Caco-2 (cell line): ENCODE results near the gene CCDC158. TPM values are rescaled to one million over a fixed set of nuclear protein-coding genes. Genes with fewer than 3 reads are reported as not detected.

ENCODE experiments used
- BruUV-seq: library from RNA; stranded (reverse); fragments of 400-500 nt; replicated peaks from 2 replicates; lab custom pipeline; 2021; lab: Mats Ljungman, UMichigan
- CTCF ChIA-PET: fragments of 300-600 bp; sonication (Branson Sonifier 250); formaldehyde crosslinking; loops from one replicate; lab custom pipeline; 2022; ENCODE audit warnings: antibody characterized with exemption; lab: Charles Lee
- POLR2A ChIA-PET: fragments of 300-600 bp; sonication (Branson Sonifier 250); formaldehyde crosslinking; loops from one replicate; lab custom pipeline; 2022; ENCODE audit warnings: antibody characterized with exemption; lab: Charles Lee
- DNase-seq, 2 experiments: peaks; one replicate each; pipeline versions ENCODE4 v3.0.0 to v3.0.0-alpha.2; 2020 to 2022
- H3K27me3 ChIP-seq: replicated peaks from 2 replicates; pipeline ENCODE4 v1.6.0; 2011; ENCODE audit warnings: low read length; ENCODE audit not compliant: control insufficient read depth, insufficient read depth
- H3K36me3 ChIP-seq: 2 replicates; pipeline ENCODE4 v1.5.1; 2011; ENCODE audit warnings: low read length; ENCODE audit not compliant: control insufficient read depth, insufficient read depth
- H3K4me1 ChIP-seq: fragments of 250-450 bp; sonication (Bioruptor Pico); 2 replicates; pipeline ENCODE4 v1.5.1; 2020; ENCODE audit warnings: mild to moderate bottlenecking
- H3K4me3 ChIP-seq: 2 replicates; pipeline ENCODE4 v1.5.1; 2011; ENCODE audit warnings: low read depth, mild to moderate bottlenecking, control low read depth, low read length
- H3K9me3 ChIP-seq: fragments of 250-450 bp; sonication (Bioruptor Pico); 2 replicates; pipeline ENCODE4 v1.5.1; 2020; ENCODE audit warnings: mild to moderate bottlenecking, moderate library complexity
- H3K27ac Mint-ChIP-seq: one replicate; pipeline ENCODE4 v1.8.0; 2022; ENCODE audit warnings: mixed read lengths; ENCODE audit not compliant: unreplicated experiment
- H3K27me3 Mint-ChIP-seq: one replicate; pipeline ENCODE4 v1.8.0; 2022; ENCODE audit warnings: mixed read lengths; ENCODE audit not compliant: insufficient read depth, unreplicated experiment
- H3K36me3 Mint-ChIP-seq: one replicate; pipeline ENCODE4 v1.8.0; 2022; ENCODE audit warnings: mild to moderate bottlenecking, mixed read lengths; ENCODE audit not compliant: insufficient read depth, unreplicated experiment
- H3K4me1 Mint-ChIP-seq: one replicate; pipeline ENCODE4 v1.8.0; 2022; ENCODE audit warnings: low read depth, mixed read lengths; ENCODE audit not compliant: unreplicated experiment
- H3K4me3 Mint-ChIP-seq: one replicate; pipeline ENCODE4 v1.8.0; 2022; ENCODE audit warnings: mild to moderate bottlenecking, moderate library complexity, mixed read lengths; ENCODE audit not compliant: unreplicated experiment
- H3K9me3 Mint-ChIP-seq: one replicate; pipeline ENCODE4 v1.8.0; 2022; ENCODE audit warnings: mixed read lengths; ENCODE audit not compliant: unreplicated experiment
- CTCF ChIP-seq, 2 experiments: fragments of 200-600 bp in 1 of 2; IDR thresholded peaks; 1 replicate in 1 of 2; 2 replicates in 1 of 2; pipeline versions ENCODE4 v1.5.1 to v1.8.0; 2011 to 2022; ENCODE audit warnings: antibody characterized with exemption in 1 of 2, control low read depth in 1 of 2, inconsistent platforms in 1 of 2, low read depth in 1 of 2, low read length in 1 of 2, mild to moderate bottlenecking in 1 of 2, moderate library complexity in 1 of 2; ENCODE audit not compliant: insufficient read depth in 1 of 2, severe bottlenecking in 1 of 2, unreplicated experiment in 1 of 2
- intact Hi-C: fragments of 100-400 bp; cut with micrococcal nuclease; formaldehyde crosslinking; loops from one replicate; pipeline ENCODE4 v1.10.0; 2022; ENCODE audit not compliant: unreplicated experiment
- total RNA-seq: library from RNA; stranded (reverse); gene quantifications from 2 replicates; pipeline ENCODE4 v1.2.3, GENCODE V29; 2022

Gene CCDC158
- total RNA-seq, 1 experiment from 2014 or later, result 0.39 TPM

DNA sequence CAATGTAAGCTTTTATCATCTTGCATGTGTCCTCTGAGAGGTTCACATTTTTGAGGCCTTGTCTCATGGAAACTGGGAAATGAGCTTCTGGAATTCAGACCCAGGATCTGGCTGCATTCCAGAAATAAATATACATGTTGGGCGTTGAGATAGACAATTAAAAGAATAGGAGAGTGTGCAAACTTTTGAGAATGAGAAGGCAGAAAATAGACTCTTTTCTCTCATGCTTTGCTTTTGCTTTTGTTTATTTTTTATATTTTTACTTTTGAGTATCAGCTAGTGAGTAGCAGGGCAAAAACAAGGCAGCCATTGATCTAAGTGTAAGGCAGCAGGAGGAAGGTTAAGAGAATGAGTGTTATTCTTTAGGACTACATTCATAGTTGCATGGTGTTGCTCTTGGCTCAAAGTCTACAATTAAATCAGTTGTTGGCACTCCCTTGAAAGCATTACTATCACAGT, 26.5 kb upstream of the CCDC158 start:
- BruUV-seq, result no TSS peak
- H3K27me3 ChIP-seq, result no peaks in the 10 kb centered on the region
- no peak for DNase-seq
- intact Hi-C loops, result no loop called here
- Mint-ChIP-seq H3K4me1 (no peaks in the 10 kb centered on the region), H3K4me3 (no peak overlapping the region), H3K9me3 (no peaks in the 10 kb centered on the region), H3K27ac (no peak overlapping the region), H3K27me3 (no peaks in the 10 kb centered on the region), H3K36me3 (no peaks in the 10 kb centered on the region)
- no peaks in the 10 kb centered on the region for H3K36me3 ChIP-seq
- TF ChIP-seq CTCF (IDR thresholded peaks at IDR 0.05; ENCODE audit: insufficient read depth in 1 of 2, low read depth in 1 of 2, low read length in 1 of 2, severe bottlenecking in 1 of 2, unreplicated experiment in 1 of 2), result no peak
- ChIA-PET CTCF (no interaction called here), POLR2A (no interaction called here)
- no peaks in the 10 kb centered on the region for H3K9me3 ChIP-seq
- no peaks in the 10 kb centered on the region for H3K4me1 ChIP-seq
- no peak overlapping the region for H3K4me3 ChIP-seq

DNA sequence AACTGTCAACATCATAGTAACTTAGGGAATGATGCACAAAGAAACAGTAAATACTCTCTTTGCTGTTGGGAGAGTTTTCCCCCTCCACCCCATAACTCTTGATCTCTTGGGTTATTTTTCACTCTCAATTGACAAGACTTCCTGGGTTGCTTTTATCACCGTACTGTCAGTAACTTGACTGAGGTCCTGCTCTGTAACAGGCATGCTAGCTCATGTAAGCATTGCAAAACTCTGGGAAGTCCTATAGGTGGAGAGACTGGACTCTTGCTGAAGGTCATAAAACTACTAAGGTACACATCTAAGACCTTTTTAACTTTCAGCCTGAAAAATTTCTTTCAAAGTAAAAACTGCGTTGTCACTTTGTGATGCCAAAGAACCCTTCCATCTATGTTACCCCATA, 25.0 kb upstream of the CCDC158 start:
- H3K27me3 ChIP-seq, result no peaks in the 10 kb centered on the region
- H3K27me3 Mint-ChIP-seq, result no peaks in the 10 kb centered on the region
- no peaks in the 10 kb centered on the region for H3K4me1 ChIP-seq
- H3K36me3 Mint-ChIP-seq, result no peaks in the 10 kb centered on the region
- no peak overlapping the region for H3K4me3 ChIP-seq
- no peak for TF ChIP-seq CTCF (IDR thresholded peaks at IDR 0.05; ENCODE audit: insufficient read depth in 1 of 2, low read depth in 1 of 2, low read length in 1 of 2, severe bottlenecking in 1 of 2, unreplicated experiment in 1 of 2)
- no peaks in the 10 kb centered on the region for H3K9me3 Mint-ChIP-seq
- no peaks in the 10 kb centered on the region for H3K36me3 ChIP-seq
- intact Hi-C loops, result no loop called here
- BruUV-seq, result no TSS peak
- no peak overlapping the region for H3K4me3 Mint-ChIP-seq
- ChIA-PET POLR2A (no interaction called here), CTCF (no interaction called here)
- H3K4me1 Mint-ChIP-seq, result no peaks in the 10 kb centered on the region
- H3K9me3 ChIP-seq, result no peaks in the 10 kb centered on the region
- no peak for DNase-seq
- H3K27ac Mint-ChIP-seq, result no peak overlapping the region

DNA sequence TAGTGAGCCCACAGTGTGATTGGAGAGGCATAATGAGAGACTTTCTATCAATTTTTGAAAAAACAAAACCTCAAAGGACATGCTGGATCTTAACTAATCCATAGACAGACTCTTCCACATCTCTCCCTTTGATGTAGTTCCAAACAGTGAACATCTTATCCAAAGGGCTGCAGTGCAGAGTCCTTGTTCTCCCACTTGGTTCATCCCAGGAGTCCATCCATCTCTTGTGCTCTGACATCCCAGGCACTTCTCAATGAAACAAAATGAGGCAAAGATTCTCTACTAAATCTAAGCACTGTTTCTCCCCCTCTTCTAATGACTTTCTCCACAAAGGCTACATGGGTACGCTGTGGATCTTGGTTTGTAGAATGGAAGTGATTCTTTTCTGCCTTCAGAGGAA, 22.4 kb upstream of the CCDC158 start:
- no peak for TF ChIP-seq CTCF (IDR thresholded peaks at IDR 0.05; ENCODE audit: insufficient read depth in 1 of 2, low read depth in 1 of 2, low read length in 1 of 2, severe bottlenecking in 1 of 2, unreplicated experiment in 1 of 2)
- Histone ChIP-seq H3K9me3 (no peaks in the 10 kb centered on the region), H3K4me1 (no peaks in the 10 kb centered on the region), H3K27me3 (no peaks in the 10 kb centered on the region), H3K36me3 (no peaks in the 10 kb centered on the region), H3K4me3 (no peak overlapping the region)
- CTCF ChIA-PET, result no interaction called here
- POLR2A ChIA-PET, result no interaction called here
- DNase-seq, result no peak
- H3K27me3 Mint-ChIP-seq, result peaks cover 2% of the 10 kb centered on the region
- H3K4me3 Mint-ChIP-seq, result no peak overlapping the region
- H3K9me3 Mint-ChIP-seq, result no peaks in the 10 kb centered on the region
- intact Hi-C loops, result no loop called here
- H3K36me3 Mint-ChIP-seq, result no peaks in the 10 kb centered on the region
- BruUV-seq, result no TSS peak
- H3K27ac Mint-ChIP-seq, result no peak overlapping the region
- H3K4me1 Mint-ChIP-seq, result no peaks in the 10 kb centered on the region
